Measurements from ENCODE around the gene KHSRP.

Gene KHSRP

DNA sequence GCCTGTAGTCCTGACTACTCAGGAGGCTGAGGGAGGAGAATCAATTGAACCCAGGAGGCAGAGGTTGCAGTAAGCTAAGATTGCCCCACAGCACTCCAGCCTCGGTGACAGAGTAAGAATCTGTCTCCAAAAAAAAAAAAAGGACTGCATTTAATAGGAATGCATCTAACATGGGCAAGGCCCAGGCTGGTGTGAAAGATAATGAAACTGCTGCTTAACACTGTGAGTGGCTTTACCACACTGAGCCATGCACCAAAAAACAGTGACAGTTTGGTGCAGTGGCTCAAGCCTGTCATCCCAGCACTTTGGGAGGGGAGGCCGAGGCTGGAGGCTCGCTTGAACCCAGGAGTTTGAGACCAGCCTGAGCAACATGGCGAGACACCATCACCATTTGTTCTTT, 40.2 kb downstream of the KHSRP start:
- DNase-seq: no peak

DNA sequence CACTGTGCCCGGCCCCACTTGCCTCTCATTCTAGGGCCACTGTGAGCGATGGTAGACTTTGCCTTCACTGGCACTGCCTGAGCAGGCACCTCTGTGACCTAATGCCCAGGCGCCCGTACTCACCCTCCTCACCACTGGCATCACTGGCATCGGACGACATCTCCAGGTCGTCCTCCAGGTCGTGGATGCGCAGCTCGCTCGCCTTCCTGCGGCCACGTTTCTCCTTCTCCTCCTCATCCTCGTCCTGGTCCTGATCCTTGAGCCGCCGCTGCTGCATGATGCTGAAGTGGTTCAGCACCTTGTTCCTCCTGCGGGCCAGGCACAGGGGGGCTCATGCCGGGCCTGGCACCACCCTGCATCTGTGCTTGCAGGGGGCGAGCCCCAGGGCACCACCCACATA, 41.4 kb downstream of the KHSRP start:
- no peak for DNase-seq

DNA sequence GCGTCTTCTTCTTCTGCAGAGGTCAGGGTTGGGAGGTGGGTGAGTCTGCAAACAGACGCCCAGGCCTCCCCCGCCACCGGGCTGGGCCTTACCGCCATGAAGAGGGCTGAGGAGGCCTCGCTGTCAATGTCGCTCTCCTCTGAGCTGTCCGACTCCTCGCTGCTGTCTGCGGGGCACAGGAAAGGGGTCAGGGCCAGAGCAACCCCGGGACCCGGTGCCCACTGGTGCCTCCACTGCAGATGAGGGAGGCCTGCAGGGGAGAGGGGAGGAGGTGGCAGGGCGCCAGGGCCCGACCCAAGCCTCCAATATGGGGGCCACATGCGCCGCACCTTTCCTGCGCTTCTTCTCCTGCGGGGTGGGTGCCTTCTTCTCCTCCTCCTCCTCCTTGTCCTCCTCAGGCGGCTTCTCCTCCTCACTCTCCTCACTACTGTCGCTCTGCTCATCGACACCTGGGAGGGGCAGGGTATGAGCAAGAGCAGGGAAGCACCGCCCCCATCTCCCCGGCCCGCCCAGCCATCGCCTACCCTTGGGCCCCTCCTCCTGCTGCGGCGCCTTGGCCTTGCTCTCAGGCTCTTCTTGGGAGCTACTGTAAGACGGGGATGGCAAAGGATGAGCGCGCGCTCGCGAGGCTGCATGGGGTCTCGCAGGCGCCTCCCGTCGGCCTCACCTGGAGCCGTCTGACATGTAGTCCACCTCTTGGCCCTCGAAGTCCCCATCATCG, 43.4 kb downstream of the KHSRP start:
- no peak for DNase-seq

DNA sequence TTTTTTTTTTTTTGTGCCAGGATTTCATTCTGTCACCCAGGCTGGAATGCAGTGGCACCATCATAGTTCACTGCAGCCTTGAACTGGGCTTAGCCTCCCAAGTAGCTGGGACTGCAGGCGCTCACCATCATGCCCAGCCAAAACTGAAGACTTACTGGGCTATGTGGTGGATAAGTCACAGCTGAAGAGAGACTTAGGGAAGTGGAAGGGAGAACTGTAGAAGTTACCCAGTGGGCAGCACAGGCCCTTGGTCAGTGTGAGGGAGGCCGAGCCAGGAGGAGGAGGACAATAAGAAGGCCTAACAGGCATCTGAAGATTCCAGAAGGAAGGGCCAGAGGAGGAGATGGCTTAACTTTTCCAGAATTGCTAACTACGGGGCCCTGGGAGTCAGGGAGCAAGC, 44.9 kb downstream of the KHSRP start:
- no peak for DNase-seq

DNA sequence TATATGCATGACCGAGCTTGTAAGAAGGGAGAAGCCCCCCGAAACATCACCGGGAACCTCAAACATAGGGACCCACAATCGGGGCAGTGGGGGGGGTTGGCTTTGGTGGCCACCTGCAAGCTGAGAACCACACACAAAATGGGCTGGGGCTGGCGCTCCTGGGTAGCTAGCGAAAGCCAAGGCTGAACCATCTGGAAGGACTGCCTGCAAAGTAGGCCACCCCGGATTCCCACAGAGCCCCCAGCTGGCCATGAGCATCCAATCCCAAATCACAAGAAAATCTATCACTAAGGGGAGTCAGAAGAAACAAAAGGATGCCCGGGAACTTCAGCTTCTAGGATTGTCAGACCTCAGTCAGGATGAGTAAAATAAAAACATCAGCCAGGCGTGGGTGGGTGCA, 46.1 kb downstream of the KHSRP start:
- DNase-seq: no peak

DNA sequence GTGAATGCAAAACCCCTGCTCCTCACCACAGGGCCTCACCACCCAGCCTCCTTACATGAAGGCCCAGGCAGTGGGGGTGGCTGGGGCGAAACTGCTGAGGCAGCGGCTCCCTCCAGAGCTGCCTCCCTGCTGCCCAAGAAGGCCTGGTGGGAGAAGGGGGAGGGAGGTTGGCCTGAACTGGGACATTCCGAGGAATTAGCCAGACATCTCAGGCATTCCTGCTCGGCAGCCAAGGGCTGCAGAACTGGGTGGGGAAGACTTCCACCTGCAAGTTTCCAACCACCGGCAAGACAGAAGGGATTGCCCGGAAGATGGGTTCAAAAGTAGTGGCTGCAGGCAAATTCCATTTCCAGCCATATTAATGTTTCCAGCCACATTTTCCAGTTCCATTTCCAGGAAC, 46.6 kb downstream of the KHSRP start:
- no peak for DNase-seq

DNA sequence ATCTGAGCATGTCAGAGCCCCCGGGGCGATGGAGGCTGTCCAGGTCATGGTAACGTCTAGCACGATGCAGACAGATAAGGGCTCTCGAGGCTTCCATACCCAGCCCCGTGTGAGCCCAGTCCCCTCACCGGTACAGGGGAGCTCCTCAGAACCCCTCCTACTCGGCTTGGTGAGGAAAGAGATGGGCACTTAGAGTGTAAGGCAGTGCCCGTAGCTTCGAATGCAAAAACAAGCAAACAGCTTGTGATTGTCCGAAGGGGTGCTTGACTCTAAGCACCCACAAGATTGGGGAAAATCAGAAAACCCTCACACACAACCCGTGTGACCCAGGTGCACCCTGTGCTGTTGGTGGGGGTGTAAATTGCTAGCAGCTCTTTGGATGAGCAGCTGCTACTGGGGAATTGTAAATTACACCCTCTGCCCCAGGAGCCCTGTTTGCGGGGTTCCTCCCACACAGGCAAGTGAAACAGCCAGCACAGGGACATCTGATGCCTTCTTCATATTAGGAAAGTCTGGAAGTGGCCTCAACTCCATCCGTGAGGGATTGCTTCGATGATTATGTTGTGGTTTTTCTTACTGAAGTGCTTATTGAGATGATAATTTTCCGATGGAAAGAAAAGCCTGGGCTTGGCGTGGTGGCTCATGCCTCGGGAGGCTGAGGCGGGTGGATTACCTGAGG, 48.0 kb downstream of the KHSRP start:
- DNase-seq: no peak

DNA sequence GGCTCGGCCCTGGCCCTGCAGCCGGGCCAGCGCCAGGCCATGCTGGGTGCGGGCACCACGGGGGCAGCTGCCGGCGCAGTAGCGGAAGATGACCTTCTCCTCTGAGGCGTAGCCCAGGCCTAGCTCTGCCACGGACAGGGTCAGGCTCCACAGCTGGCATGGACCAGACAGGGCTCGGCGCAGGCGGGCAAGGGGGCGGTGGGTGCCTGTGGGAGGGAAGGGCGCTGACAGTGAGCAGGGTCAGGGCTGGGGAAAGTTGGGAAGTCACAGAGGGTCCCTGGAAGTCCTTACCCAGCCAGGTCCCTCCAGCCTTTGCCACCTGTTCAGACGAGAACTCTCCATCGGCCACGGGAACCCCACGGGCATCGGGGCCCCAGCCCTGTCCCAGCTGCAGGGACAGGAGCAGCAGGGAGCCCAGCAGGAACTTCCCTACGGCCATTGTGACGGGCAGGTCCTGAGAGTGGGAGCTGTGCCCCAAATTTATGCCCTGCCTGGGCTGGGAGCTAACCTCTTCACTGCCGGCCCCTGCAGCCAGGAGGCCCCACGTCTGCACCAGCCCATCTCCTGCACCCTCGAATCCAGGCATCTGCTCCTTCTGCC, 49.1 kb downstream of the KHSRP start, which contains the start of gene PSPN:
PSPN (minus strand) TSS at position 523 of the 600 bp plus-strand sequence; CDS start at position 439, 84 bp downstream.
- no peak for DNase-seq

DNA sequence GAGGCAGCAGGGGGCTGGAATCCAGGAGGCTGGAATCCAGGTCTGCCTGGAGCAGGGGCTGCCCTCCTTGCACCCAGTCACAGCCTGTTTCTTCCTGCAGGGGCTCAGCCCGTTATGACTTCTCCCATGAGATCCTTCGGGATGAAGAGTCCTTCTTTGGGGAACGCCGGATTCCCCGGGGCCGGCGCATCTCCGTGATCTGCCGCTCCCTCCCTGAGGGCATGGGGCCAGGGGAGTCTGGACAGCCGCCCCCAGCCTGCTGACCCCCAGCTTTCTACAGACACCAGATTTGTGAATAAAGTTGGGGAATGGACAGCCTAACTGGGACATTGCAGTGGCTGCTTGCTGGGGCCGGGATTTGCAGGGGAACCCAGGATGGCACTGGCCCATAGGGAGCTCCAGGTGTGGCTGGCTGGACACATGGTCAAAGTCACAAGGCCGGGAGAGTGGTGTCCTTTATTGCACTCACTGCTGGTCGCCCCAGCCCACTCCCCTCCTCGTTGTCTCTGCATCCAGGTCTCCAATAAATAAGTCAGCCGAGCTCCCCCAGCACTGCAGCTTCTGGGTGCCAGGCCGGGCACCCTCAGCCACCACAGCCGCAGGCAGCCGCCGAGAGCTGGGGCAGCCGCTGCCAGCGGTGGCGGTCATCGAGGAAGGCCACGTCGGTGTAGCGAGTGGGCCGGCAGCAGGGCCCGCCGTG, 49.8 kb downstream of the KHSRP start:
- no peak for DNase-seq

DNA sequence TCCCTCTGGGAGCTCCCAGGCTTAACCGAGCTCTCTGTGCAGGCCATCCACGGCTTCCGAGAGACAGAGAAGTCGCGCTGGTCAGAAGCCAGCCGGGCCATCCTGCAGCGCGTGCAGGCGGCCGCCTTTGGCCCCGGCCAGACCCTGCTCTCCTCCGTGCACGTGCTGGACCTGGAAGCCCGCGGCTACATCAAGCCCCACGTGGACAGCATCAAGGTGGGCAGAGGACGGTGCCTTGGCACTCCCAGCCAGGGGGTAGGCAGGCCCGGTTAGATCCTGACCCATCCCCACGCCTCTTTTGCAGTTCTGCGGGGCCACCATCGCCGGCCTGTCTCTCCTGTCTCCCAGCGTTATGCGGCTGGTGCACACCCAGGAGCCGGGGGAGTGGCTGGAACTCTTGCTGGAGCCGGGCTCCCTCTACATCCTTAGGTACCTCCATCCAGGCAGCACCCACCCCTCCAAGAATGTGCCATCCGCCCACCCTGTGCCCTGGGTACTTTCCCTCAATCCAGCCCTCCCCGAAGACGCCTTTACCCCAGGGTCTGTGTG, 50.4 kb downstream of the KHSRP start:
- no peak for DNase-seq

DNA sequence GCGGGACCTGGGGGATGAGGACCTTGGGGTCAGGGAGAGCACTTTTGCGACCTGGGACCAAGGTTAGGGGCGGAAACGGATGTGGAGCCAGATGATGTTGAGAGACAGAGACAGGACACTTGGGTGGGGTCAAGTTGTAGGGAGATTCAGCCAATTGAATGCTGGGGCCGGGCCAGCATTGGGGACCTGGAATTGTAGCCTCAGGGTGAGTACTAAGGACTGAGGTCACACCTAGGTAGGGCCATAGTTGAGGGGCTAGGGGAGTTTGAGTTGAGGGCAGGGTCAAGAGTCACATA, 50.9 kb downstream of the KHSRP start:
- no peak for DNase-seq

DNA sequence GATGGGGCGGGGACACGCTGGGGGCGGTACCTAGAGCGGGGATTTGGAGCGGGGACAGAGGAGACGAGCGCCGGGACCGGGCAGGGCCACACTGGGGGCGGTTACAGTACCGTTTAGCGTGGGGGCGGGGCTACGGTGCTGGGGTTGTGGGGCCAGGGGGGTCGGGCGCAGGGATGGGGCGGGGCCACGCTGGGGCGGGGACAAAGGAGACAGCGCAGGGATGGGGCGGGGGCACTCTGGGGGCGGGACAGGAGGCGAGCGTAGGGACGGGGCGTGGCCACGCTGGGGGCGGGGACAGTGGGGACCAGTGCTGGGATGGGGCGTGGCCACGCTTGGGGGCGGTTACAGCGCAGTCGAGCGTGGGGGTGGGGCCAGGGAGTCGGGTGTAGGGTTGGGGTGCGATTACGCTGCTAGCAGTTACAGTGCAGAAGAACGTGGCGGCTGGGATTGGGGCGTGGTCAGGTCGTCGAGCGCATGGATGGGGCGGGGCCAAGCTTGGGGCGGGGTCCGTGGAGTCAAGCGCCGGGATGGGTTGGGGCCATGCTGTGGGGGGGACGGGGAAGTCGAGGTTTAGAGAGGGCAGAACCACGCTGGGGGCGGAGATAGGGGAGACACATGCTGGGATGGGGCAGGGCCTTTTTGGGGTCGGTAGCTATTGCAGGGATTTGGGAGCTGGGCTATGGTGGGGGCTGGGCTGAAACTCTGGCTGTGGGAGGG, 51.4 kb downstream of the KHSRP start:
- DNase-seq: peak; percentile 99

DNA sequence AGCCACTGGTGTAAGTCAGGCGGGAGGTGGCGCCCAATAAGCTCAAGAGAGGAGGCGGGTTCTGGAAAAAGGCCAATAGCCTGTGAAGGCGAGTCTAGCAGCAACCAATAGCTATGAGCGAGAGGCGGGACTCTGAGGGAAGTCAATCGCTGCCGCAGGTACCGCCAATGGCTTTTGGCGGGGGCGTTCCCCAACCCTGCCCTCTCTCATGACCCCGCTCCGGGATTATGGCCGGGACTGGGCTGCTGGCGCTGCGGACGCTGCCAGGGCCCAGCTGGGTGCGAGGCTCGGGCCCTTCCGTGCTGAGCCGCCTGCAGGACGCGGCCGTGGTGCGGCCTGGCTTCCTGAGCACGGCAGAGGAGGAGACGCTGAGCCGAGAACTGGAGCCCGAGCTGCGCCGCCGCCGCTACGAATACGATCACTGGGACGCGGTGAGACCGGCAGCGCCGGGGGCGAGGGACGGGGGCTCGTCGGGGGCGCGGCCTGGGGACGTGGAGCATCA, 52.0 kb downstream of the KHSRP start, which contains the start of gene ALKBH7:
ALKBH7 (plus strand) TSS at position 201 of the 502 bp plus-strand sequence; CDS start at position 228, 27 bp downstream.
- peak; percentile 96 for DNase-seq

DNA sequence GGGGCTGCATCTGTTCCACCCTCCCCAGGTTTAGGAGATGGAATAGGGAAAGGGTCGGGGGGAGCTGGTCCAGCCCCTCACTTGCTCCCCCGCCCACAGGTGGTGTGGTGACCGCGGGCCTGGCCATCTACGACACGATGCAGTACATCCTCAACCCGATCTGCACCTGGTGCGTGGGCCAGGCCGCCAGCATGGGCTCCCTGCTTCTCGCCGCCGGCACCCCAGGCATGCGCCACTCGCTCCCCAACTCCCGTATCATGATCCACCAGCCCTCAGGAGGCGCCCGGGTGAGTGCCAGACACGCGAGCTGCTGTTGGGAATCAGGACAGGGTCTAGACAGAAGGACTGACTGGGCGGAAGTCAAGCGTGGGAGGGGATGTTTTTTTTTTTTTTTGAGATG, 60.3 kb downstream of the KHSRP start:
- DNase-seq: no peak

All from NK-92 treated with Interleukin-12 subunit alpha and Interleukin-12 subunit beta, amount 100 ng/mL, for 24 hours (cell line).